HG02938 (cell line): ENCODE measurements around the gene MAP3K20.
A peak's percentile ranks its signal among the peaks of the same experiment; 100 is the strongest.
"Not testable (repeated sequence)": the region's sequence is repeated elsewhere in the genome, so short reads cannot be mapped to it uniquely, and the experiment has no call there.

Experiments
- ATAC-seq: cut with Tn5 transposase; IDR thresholded peaks from one replicate; pipeline ENCODE4 v1.9.1; 2021; ENCODE audit warnings: mild to moderate bottlenecking, moderate library complexity; ENCODE audit not compliant: unreplicated experiment

Gene MAP3K20

GRCh38 chr2:173305303-173305702 is 229.7 kb downstream of the MAP3K20 start:
- ATAC-seq, result no peak

GRCh38 chr2:173307293-173307692 is 231.6 kb downstream of the MAP3K20 start:
- peak; percentile 58 for ATAC-seq

GRCh38 chr2:173309370-173309769 is 233.7 kb downstream of the MAP3K20 start:
- ATAC-seq, result not testable (repeated sequence)

GRCh38 chr2:173311844-173312606 is 236.4 kb downstream of the MAP3K20 start:
- ATAC-seq, result no peak
